GM19043 (cell line): ENCODE data around the gene PHF19.

Source experiments
- ATAC-seq: cut with Tn5 transposase; IDR thresholded peaks from one replicate; pipeline ENCODE4 v1.9.1; 2021; ENCODE audit warnings: low read depth; ENCODE audit not compliant: unreplicated experiment

The PHF19 gene

GRCh38 chr9:120875195-120875565, 1.8 kb downstream of the PHF19 start:
- ATAC-seq = no peak

GRCh38 chr9:120874226-120875194, 2.5 kb downstream of the PHF19 start:
- ATAC-seq = no peak

GRCh38 chr9:120873512-120873911, 3.5 kb downstream of the PHF19 start:
- no peak for ATAC-seq

- no peak for ATAC-seq
These were observed 4.0 kb downstream of the PHF19 start for GRCh38 chr9:120872791-120873502.

- no peak for ATAC-seq
These were observed 6.8 kb downstream of the PHF19 start for GRCh38 chr9:120870206-120870605.

GRCh38 chr9:120869726-120870125, 7.3 kb downstream of the PHF19 start:
- no peak for ATAC-seq

- ATAC-seq = no peak
These were observed 7.7 kb downstream of the PHF19 start for GRCh38 chr9:120869360-120869687.

GRCh38 chr9:120868676-120869359, 8.2 kb downstream of the PHF19 start:
- peak; percentile 84 for ATAC-seq

- no peak for ATAC-seq
These were observed 8.7 kb downstream of the PHF19 start for GRCh38 chr9:120868339-120868675.

- ATAC-seq = no peak
These were observed 9.2 kb downstream of the PHF19 start for GRCh38 chr9:120867676-120868338.

GRCh38 chr9:120866651-120867050, 10.3 kb downstream of the PHF19 start:
- no peak for ATAC-seq

GRCh38 chr9:120865809-120866208, 11.2 kb downstream of the PHF19 start:
- ATAC-seq = no peak

- ATAC-seq = no peak
These were observed 11.8 kb downstream of the PHF19 start for GRCh38 chr9:120865176-120865575.

GRCh38 chr9:120864719-120865118, 12.3 kb downstream of the PHF19 start:
- ATAC-seq = no peak

- no peak for ATAC-seq
These were observed 13.2 kb downstream of the PHF19 start for GRCh38 chr9:120863833-120864232.

GRCh38 chr9:120862452-120862851, 14.5 kb downstream of the PHF19 start:
- no peak for ATAC-seq

- no peak for ATAC-seq
These were observed 15.1 kb downstream of the PHF19 start for GRCh38 chr9:120861935-120862334.

GRCh38 chr9:120860083-120860482, 16.9 kb downstream of the PHF19 start:
- ATAC-seq = no peak

- ATAC-seq = no peak
These were observed 17.6 kb downstream of the PHF19 start for GRCh38 chr9:120859361-120859760.

- ATAC-seq = no peak
These were observed 19.1 kb downstream of the PHF19 start for GRCh38 chr9:120857902-120858301.

- no peak for ATAC-seq
These were observed 19.5 kb downstream of the PHF19 start for GRCh38 chr9:120857481-120857880.
